K562 (cell line): Measurements from ENCODE around the gene NUP62. TPM values are rescaled to one million over a fixed set of nuclear protein-coding genes. Genes with fewer than 3 reads are reported as not detected.

Source experiments
- HLTF ChIP-seq: fragments of 450-650 bp; IDR thresholded peaks from 2 replicates; pipeline ENCODE4 v1.6.1; 2016
- KDM2B ChIP-seq: fragments of 250-450 bp; sonication (Bioruptor Pico); IDR thresholded peaks from 2 replicates; pipeline ENCODE4 v1.8.0; 2021; ENCODE audit warnings: mild to moderate bottlenecking, moderate library complexity
- KLF13 ChIP-seq: fragments of 450-650 bp; IDR thresholded peaks from 2 replicates; pipeline ENCODE4 v1.6.1; 2016; ENCODE audit warnings: missing genetic modification characterization, low read depth, mild to moderate bottlenecking, missing compliant biosample characterization, moderate library complexity, borderline replicate concordance
- MBD2 ChIP-seq: sonication (generic); IDR thresholded peaks from 2 replicates; pipeline ENCODE4 v1.6.1; 2016; ENCODE audit warnings: low read depth, borderline replicate concordance
- MEIS2 ChIP-seq: fragments of 450-650 bp; IDR thresholded peaks from 2 replicates; pipeline ENCODE4 v1.6.1; 2014; ENCODE audit warnings: mild to moderate bottlenecking; ENCODE audit not compliant: partially characterized antibody
- OTX1 ChIP-seq: fragments of 450-650 bp; formaldehyde crosslinking; IDR thresholded peaks from 2 replicates; pipeline ENCODE4 v1.4.0; 2022; ENCODE audit warnings: mild to moderate bottlenecking
- PCBP2 ChIP-seq: fragments of 200-400 bp; formaldehyde crosslinking; IDR thresholded peaks from 2 replicates; pipeline ENCODE4 v1.6.1; 2018; ENCODE audit warnings: low read length, low read depth, mild to moderate bottlenecking, moderate library complexity; ENCODE audit not compliant: poor library complexity, severe bottlenecking
- ZC3H8 ChIP-seq: fragments of 450-650 bp; IDR thresholded peaks from 2 replicates; pipeline ENCODE4 v1.6.1; 2017
- ZKSCAN1 ChIP-seq: fragments of 150-350 bp; IDR thresholded peaks from 2 replicates; pipeline ENCODE4 v1.6.1; 2016; ENCODE audit warnings: low read depth, low read length
- ZNF77 ChIP-seq: fragments of 250-450 bp; sonication (Bioruptor Pico); IDR thresholded peaks from 2 replicates; pipeline ENCODE4 v1.5.0; 2020
- polyA plus RNA-seq, 8 experiments: library from polyadenylated mRNA; depleted of rRNA in 4 of 8; stranded (reverse) in 5 of 8; unstranded in 3 of 8; fragments of >200 nt; fragmentation: Nextera tagmentation in 2 of 8; fragmentation: Illumina TruSeq in 1 of 8; extraction: Ambion mirVana in 2 of 8; extraction: Trizol in 1 of 8; gene quantifications; 2 replicates each; pipeline versions ENCODE4 v1.2.1 to v1.2.3, GENCODE V29; 2011 to 2014; ENCODE audit warnings: inconsistent platforms in 1 of 8, missing spikeins in 1 of 8
- total RNA-seq, 7 experiments: library from RNA; depleted of rRNA in 6 of 7; stranded (reverse); fragments of >200 nt in 6 of 7; fragmentation: Illumina TruSeq in 2 of 7; extraction: Trizol in 2 of 7; gene quantifications; 2 replicates each; pipeline versions ENCODE4 v1.2.1 to v1.2.3, GENCODE V29; 2011 to 2021; ENCODE audit warnings: low replicate concordance in 1 of 7
- TF ChIP-seq, protein P1 (sequence below): sonication (generic); formaldehyde crosslinking; IDR thresholded peaks from 2 replicates; pipeline ENCODE4 v1.4.0; 2020; ENCODE audit warnings: mild to moderate bottlenecking, missing genetic modification reagents
- TF ChIP-seq, protein P2 (sequence below), 2 experiments: IDR thresholded peaks; 2 replicates each; pipeline ENCODE4 v1.6.1; 2012; ENCODE audit warnings: improper control_type of control experiment in 2 of 2, low read depth in 2 of 2, low read length in 2 of 2, borderline replicate concordance in 1 of 2
- TF ChIP-seq, protein P3 (sequence below), 2 experiments: IDR thresholded peaks; 2 replicates each; pipeline ENCODE4 v1.6.1; 2011; ENCODE audit warnings: borderline replicate concordance in 1 of 2, control low read depth in 1 of 2, low read depth in 1 of 2, low read length in 1 of 2, mild to moderate bottlenecking in 1 of 2, mixed read lengths in 1 of 2, moderate library complexity in 1 of 2; ENCODE audit not compliant: insufficient read depth in 1 of 2, insufficient read length in 1 of 2, poor library complexity in 1 of 2, severe bottlenecking in 1 of 2; ENCODE audit errors: extremely low read depth in 1 of 2
- TF ChIP-seq, protein P4 (sequence below): sonication (generic); formaldehyde crosslinking; IDR thresholded peaks from 2 replicates; pipeline ENCODE4 v1.8.0; 2022; ENCODE audit warnings: mild to moderate bottlenecking, missing genetic modification reagents
- TF ChIP-seq, protein P5 (sequence below): fragments of 450-650 bp; IDR thresholded peaks from 2 replicates; pipeline ENCODE4 v1.6.1; 2016; ENCODE audit warnings: missing biosample characterization, missing genetic modification characterization

The NUP62 gene
- total and polyA plus RNA-seq, 9 of the 15 experiments (the other 6 are each of a cell fraction or from before 2014, with no cell fraction given), result 16.9 to 109 (median 66.0) TPM

DNA sequence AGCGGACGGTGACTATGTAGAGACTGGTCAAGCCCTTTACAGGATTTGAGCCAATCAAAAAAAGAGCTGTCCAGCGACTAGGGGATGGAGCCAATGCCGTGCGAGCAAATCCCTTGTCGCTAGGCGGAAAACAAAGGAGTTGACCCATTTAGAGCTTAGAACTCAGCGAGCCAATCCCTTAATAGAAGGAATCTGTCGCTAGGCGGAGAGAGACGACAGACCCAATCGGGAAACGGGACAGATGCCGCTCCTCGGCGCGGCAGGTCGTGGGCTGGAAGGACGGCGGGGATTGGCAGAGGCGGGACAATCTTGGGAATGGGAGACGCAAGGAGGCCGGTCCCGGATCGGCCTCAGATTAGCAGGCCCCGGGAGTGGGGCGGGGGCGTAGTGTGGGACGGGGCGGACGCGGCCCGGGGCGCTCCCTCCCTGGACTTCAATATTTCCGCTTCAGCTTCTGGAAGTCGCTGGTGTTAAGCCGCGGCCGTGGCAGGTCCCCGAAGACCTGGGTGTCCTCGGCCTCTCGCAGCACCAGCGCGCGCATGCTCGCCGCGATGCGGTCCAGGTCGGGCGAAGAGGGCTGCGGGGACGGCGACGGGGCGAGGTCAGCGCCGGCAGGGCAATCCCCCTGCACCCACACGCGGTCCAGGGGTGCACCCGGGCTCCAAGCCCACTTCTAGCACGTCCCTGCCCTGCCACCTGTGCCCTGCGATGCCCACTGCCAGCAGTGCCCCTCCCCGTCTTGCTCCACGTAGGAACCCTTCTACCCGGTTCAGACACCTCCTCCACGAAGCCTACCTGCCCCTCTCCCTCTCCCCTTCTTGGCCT, 59.6 kb downstream of the NUP62 start (continued):
- no peak for TF ChIP-seq PCBP2
- TF ChIP-seq ZKSCAN1, result no peak
- TF ChIP-seq OTX1, result 0 out of 2 replicates have a peak, but pooled peaks have one; percentile 59
- TF ChIP-seq, protein P1, sequence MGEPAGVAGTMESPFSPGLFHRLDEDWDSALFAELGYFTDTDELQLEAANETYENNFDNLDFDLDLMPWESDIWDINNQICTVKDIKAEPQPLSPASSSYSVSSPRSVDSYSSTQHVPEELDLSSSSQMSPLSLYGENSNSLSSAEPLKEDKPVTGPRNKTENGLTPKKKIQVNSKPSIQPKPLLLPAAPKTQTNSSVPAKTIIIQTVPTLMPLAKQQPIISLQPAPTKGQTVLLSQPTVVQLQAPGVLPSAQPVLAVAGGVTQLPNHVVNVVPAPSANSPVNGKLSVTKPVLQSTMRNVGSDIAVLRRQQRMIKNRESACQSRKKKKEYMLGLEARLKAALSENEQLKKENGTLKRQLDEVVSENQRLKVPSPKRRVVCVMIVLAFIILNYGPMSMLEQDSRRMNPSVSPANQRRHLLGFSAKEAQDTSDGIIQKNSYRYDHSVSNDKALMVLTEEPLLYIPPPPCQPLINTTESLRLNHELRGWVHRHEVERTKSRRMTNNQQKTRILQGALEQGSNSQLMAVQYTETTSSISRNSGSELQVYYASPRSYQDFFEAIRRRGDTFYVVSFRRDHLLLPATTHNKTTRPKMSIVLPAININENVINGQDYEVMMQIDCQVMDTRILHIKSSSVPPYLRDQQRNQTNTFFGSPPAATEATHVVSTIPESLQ (CRISPR knock-in tag), result no peak
- TF ChIP-seq, protein P2, sequence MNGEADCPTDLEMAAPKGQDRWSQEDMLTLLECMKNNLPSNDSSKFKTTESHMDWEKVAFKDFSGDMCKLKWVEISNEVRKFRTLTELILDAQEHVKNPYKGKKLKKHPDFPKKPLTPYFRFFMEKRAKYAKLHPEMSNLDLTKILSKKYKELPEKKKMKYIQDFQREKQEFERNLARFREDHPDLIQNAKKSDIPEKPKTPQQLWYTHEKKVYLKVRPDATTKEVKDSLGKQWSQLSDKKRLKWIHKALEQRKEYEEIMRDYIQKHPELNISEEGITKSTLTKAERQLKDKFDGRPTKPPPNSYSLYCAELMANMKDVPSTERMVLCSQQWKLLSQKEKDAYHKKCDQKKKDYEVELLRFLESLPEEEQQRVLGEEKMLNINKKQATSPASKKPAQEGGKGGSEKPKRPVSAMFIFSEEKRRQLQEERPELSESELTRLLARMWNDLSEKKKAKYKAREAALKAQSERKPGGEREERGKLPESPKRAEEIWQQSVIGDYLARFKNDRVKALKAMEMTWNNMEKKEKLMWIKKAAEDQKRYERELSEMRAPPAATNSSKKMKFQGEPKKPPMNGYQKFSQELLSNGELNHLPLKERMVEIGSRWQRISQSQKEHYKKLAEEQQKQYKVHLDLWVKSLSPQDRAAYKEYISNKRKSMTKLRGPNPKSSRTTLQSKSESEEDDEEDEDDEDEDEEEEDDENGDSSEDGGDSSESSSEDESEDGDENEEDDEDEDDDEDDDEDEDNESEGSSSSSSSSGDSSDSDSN (IDR thresholded peaks at IDR 0.05; ENCODE audit: borderline replicate concordance in 1 of 2, low read depth in 2 of 2, low read length in 2 of 2), result 0 out of 4 replicates have a peak, but pooled peaks of 1 of the 2 experiments have one; percentile 43
- peak; percentile 36; the same call in 1 of the 2 replicates for TF ChIP-seq KDM2B
- peak; percentile 13; the same call in 1 of the 2 replicates for TF ChIP-seq HLTF
- 0 out of 2 replicates have a peak, but pooled peaks have one; percentile 22 for TF ChIP-seq KLF13
- peak; percentile 98 for TF ChIP-seq MBD2
- TF ChIP-seq ZNF77 (CRISPR knock-in tag), result no peak
- TF ChIP-seq, protein P3, sequence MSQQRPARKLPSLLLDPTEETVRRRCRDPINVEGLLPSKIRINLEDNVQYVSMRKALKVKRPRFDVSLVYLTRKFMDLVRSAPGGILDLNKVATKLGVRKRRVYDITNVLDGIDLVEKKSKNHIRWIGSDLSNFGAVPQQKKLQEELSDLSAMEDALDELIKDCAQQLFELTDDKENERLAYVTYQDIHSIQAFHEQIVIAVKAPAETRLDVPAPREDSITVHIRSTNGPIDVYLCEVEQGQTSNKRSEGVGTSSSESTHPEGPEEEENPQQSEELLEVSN (IDR thresholded peaks at IDR 0.05; ENCODE audit: borderline replicate concordance in 1 of 2, extremely low read depth in 1 of 2, insufficient read depth in 1 of 2, insufficient read length in 1 of 2, low read depth in 1 of 2, low read length in 1 of 2, poor library complexity in 1 of 2, severe bottlenecking in 1 of 2), result peak; percentile 71 to 85
- TF ChIP-seq MEIS2, result peak; percentile 52
- TF ChIP-seq, protein P4, sequence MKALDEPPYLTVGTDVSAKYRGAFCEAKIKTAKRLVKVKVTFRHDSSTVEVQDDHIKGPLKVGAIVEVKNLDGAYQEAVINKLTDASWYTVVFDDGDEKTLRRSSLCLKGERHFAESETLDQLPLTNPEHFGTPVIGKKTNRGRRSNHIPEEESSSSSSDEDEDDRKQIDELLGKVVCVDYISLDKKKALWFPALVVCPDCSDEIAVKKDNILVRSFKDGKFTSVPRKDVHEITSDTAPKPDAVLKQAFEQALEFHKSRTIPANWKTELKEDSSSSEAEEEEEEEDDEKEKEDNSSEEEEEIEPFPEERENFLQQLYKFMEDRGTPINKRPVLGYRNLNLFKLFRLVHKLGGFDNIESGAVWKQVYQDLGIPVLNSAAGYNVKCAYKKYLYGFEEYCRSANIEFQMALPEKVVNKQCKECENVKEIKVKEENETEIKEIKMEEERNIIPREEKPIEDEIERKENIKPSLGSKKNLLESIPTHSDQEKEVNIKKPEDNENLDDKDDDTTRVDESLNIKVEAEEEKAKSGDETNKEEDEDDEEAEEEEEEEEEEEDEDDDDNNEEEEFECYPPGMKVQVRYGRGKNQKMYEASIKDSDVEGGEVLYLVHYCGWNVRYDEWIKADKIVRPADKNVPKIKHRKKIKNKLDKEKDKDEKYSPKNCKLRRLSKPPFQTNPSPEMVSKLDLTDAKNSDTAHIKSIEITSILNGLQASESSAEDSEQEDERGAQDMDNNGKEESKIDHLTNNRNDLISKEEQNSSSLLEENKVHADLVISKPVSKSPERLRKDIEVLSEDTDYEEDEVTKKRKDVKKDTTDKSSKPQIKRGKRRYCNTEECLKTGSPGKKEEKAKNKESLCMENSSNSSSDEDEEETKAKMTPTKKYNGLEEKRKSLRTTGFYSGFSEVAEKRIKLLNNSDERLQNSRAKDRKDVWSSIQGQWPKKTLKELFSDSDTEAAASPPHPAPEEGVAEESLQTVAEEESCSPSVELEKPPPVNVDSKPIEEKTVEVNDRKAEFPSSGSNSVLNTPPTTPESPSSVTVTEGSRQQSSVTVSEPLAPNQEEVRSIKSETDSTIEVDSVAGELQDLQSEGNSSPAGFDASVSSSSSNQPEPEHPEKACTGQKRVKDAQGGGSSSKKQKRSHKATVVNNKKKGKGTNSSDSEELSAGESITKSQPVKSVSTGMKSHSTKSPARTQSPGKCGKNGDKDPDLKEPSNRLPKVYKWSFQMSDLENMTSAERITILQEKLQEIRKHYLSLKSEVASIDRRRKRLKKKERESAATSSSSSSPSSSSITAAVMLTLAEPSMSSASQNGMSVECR (CRISPR knock-in tag), result 0 out of 2 replicates have a peak, but pooled peaks have one; percentile 13
- TF ChIP-seq, protein P5, sequence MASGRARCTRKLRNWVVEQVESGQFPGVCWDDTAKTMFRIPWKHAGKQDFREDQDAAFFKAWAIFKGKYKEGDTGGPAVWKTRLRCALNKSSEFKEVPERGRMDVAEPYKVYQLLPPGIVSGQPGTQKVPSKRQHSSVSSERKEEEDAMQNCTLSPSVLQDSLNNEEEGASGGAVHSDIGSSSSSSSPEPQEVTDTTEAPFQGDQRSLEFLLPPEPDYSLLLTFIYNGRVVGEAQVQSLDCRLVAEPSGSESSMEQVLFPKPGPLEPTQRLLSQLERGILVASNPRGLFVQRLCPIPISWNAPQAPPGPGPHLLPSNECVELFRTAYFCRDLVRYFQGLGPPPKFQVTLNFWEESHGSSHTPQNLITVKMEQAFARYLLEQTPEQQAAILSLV (tag), result no peak
- no peak for TF ChIP-seq ZC3H8
